DOHH2 (cell line): ENCODE measurements around the gene HOTAIR.

ENCODE experiments used
- CTCF ChIP-seq: fragments of 200-600 bp; sonication (generic); IDR thresholded peaks from one replicate; pipeline ENCODE4 v1.5.1; 2014; ENCODE audit warnings: antibody characterized with exemption, mild to moderate bottlenecking, low read depth, low read length; ENCODE audit not compliant: poor library complexity, severe bottlenecking
- EZH2phosphoT487 ChIP-seq: fragments of 200-600 bp; sonication (generic); IDR thresholded peaks from 2 replicates; pipeline ENCODE4 v1.6.1; 2017; ENCODE audit warnings: borderline replicate concordance, mild to moderate bottlenecking, antibody characterized with exemption, low read length, moderate library complexity, mixed read lengths

DNA sequence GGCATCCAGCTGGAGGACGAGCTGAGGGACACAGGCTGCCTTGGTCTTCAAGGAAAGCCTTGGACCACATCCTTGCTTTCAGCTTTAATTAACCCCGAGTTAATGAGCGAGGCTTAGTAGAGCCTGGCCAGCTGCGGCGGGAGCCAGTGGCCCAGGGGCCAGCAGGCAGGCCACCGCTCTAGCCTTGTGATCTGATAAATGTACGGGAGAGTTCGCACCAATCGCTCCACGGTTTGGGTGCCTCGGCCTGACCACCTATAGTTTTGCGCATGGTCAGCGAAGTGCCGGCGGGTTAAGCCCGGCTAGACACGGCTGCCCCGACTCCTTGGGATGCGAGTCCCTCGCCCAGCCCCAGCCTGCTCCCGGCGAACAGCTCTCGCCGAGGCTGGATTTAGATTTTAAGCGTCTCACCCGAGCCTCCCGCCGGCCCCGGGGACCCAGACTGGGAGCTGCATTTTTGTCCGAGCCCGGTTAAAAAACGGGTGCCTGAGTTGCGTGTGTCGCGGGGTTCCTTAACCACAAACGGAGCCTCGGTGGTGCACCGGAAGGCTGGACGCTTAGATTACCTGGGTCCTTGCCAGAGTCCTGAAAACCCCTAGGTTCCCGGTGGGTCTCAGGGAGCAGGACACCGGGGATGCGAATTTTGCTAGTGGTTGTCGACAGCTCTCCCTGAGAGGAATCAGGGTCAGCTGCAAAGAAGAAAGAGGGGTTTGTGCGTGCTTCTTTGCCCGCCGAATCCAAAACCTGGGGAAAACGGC is 23.0 kb downstream of the HOTAIR start:
- TF ChIP-seq CTCF (no peak), EZH2phosphoT487 (no peak)
